ENCODE measurements around the gene ITGAX.

GRCh38 chr16:31348579-31348978 is 6.4 kb upstream of the ITGAX start:
- TF ChIP-seq NFIC (IDR thresholded peaks at IDR 0.05; ENCODE audit: borderline replicate concordance) (no peak), TEAD4 (IDR thresholded peaks at IDR 0.05; ENCODE audit: borderline replicate concordance, insufficient read depth) (no peak), REST (IDR thresholded peaks at IDR 0.05; ENCODE audit: low read depth, low read length) (no peak), EZH2phosphoT487 (IDR thresholded peaks at IDR 0.05; ENCODE audit: borderline replicate concordance, low read depth) (no peak), CTCF (IDR thresholded peaks at IDR 0.05) (no peak), YY1 (IDR thresholded peaks at IDR 0.05; ENCODE audit: low read depth) (no peak), JUND (IDR thresholded peaks at IDR 0.05) (no peak), TAF1 (IDR thresholded peaks at IDR 0.05; ENCODE audit: borderline replicate concordance, low read depth, low read length) (no peak)

All from SK-N-SH (cell line).